ENCODE measurements around the gene PREX1. TPM values are rescaled to one million over a fixed set of nuclear protein-coding genes. Genes with fewer than 3 reads are reported as not detected.
"Not testable (repeated sequence)": the region's sequence is repeated elsewhere in the genome, so short reads cannot be mapped to it uniquely, and the experiment has no call there.

PREX1 gene
- total and polyA plus RNA-seq, 9 donors, result 3.8 to 13.6 (median 6.7) TPM

GRCh38 chr20:48846516-48847492 is 19.0 kb upstream of the PREX1 start:
- no peak for TF ChIP-seq CTCF (IDR thresholded peaks at IDR 0.05)
- TF ChIP-seq POLR2A (IDR thresholded peaks at IDR 0.05), result no peak
- TF ChIP-seq EP300 (IDR thresholded peaks at IDR 0.05), result no peak
- Histone ChIP-seq H3K4me3 (no peak overlapping the region), H3K27ac (no peak overlapping the region), H3K36me3 (no peaks in the 10 kb centered on the region), H3K27me3 (no peaks in the 10 kb centered on the region), H3K4me1 (ENCODE audit: insufficient read depth) (no peaks in the 10 kb centered on the region), H3K9me3 (no peaks in the 10 kb centered on the region)
- 26 to 33% (median 30%) methylated on average over 12 of the region's 12 CpGs for WGBS, 3 donors
- intact Hi-C loops (cut with DNase I), result no loop called here
- no peak for DNase-seq

GRCh38 chr20:48845721-48846306 is 18.0 kb upstream of the PREX1 start:
- Histone ChIP-seq H3K27ac (no peak overlapping the region), H3K9me3 (no peaks in the 10 kb centered on the region), H3K36me3 (no peaks in the 10 kb centered on the region), H3K27me3 (no peaks in the 10 kb centered on the region), H3K4me3 (no peak overlapping the region), H3K4me1 (ENCODE audit: insufficient read depth) (no peaks in the 10 kb centered on the region)
- intact Hi-C loops (cut with DNase I), result no loop called here
- TF ChIP-seq CTCF (IDR thresholded peaks at IDR 0.05), result no peak
- TF ChIP-seq POLR2A (IDR thresholded peaks at IDR 0.05), result no peak
- TF ChIP-seq EP300 (IDR thresholded peaks at IDR 0.05), result no peak
- no peak for DNase-seq
- 78 to 91% (median 78%) methylated on average over 7 of the region's 7 CpGs for WGBS, 3 donors

- TF ChIP-seq POLR2A (IDR thresholded peaks at IDR 0.05), result no peak
- TF ChIP-seq EP300 (IDR thresholded peaks at IDR 0.05), result no peak
- TF ChIP-seq CTCF (IDR thresholded peaks at IDR 0.05), result no peak
- Histone ChIP-seq H3K9me3 (no peaks in the 10 kb centered on the region), H3K36me3 (no peaks in the 10 kb centered on the region), H3K27ac (no peak overlapping the region), H3K4me1 (ENCODE audit: insufficient read depth) (no peaks in the 10 kb centered on the region), H3K27me3 (no peaks in the 10 kb centered on the region), H3K4me3 (no peak overlapping the region)
- 41 to 55% (median 50%) methylated on average over 4 of the region's 4 CpGs for WGBS, 3 donors
- DNase-seq, result no peak
- intact Hi-C loops (cut with DNase I), result no loop called here
Observed at GRCh38 chr20:48844996-48845395, 17.2 kb upstream of the PREX1 start.

GRCh38 chr20:48843896-48844295 is 16.1 kb upstream of the PREX1 start:
- H3K4me3 ChIP-seq; H3K4me1 ChIP-seq (ENCODE audit: insufficient read depth); H3K27ac ChIP-seq; intact Hi-C loops (cut with DNase I); H3K36me3 ChIP-seq; H3K27me3 ChIP-seq; H3K9me3 ChIP-seq; DNase-seq: not testable (repeated sequence)
- 63 to 91% (median 83%) methylated on average over 2 of the region's 2 CpGs for WGBS, 3 donors

All from ovary (tissue), 9 donors.